Bronchial epithelial cell (primary cell): Measurements from ENCODE around the gene MALAT1. TPM values are rescaled to one million over a fixed set of nuclear protein-coding genes. Genes with fewer than 3 reads are reported as not detected.

Experiments used
- DNase-seq: peaks from one replicate; pipeline ENCODE4 v3.0.0-alpha.2; 2010; ENCODE audit warnings: low read depth
- FAIRE-seq: peaks from 2 replicates; lab custom pipeline; 2011; peaks lifted over from hg19 to GRCh38; lab: Jason Lieb, UNC
- H3K27me3 ChIP-seq: 2 replicates; pipeline ENCODE4 v1.5.1; 2011; ENCODE audit warnings: low read length; ENCODE audit not compliant: control insufficient read depth, insufficient read depth
- H3K36me3 ChIP-seq: 2 replicates; pipeline ENCODE4 v1.5.1; 2011; ENCODE audit warnings: low read length; ENCODE audit not compliant: control insufficient read depth, insufficient read depth
- H3K4me3 ChIP-seq: 2 replicates; pipeline ENCODE4 v1.5.1; 2011; ENCODE audit warnings: mild to moderate bottlenecking, low read depth, low read length, control low read depth
- CTCF ChIP-seq: IDR thresholded peaks from 2 replicates; pipeline ENCODE4 v1.5.1; 2011; ENCODE audit warnings: mild to moderate bottlenecking, moderate library complexity, low read length, control low read depth, inconsistent platforms; ENCODE audit not compliant: insufficient read depth, severe bottlenecking
- total RNA-seq: library from RNA; depleted of rRNA; stranded (reverse); fragments of >200 nt; gene quantifications from 2 replicates; pipeline ENCODE4 v1.2.1, GENCODE V29; 2014

The MALAT1 gene
- total RNA-seq, 1 donor from 2014 or later = 11,095 TPM

DNA sequence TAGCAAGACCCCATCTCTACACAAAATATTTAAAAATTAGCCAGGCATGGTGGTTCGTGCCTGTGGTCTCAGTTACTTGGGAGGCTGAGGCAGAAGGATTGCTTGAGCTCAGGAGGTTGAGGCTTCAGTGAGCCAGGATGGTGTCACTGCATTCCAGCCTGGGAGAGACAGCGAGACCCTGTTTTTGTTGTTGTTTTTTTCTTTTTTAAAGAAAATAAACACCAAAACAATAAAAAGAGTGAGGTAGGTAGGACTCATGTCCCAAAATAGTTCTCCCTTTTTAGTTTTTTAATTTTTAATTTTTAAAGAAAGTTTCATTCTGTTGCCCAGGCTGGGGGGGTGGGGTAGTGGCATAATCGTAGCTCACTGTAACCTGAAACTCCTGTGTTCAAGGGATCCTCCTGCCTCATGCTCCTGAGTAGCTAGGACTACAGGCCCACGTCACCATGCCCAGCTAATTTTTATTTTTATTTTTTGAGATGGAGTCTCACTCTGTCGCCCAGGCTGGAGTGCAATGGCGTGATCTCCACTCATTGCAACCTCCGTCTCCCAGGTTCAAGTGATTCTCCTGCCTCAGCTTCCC lies 25.5 kb upstream of the MALAT1 start:
- Histone ChIP-seq H3K27me3 (no peaks in the 10 kb centered on the region), H3K36me3 (no peaks in the 10 kb centered on the region), H3K4me3 (no peak overlapping the region)
- DNase-seq = no peak
- FAIRE-seq = no peak
- no peak for TF ChIP-seq CTCF

DNA sequence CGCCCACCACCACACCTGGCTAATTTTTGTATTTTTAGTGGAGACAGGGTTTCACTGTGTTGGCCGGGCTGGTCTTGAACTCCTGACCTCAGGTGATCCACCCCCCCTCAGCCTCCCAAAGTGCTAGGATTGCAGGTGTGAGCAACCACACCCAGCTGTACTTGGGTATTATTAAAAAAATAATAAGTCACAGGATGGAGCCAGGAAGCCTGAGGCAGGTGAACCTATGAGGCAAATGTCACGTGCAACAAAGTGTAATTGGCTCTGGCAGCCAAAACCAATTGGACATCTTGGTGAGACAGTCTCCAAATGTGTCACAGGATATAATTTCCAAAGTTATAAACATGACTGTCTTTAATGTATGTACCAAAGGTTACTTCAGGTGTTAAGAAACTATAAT lies 24.0 kb upstream of the MALAT1 start:
- no peak for DNase-seq
- no peak for TF ChIP-seq CTCF
- Histone ChIP-seq H3K4me3 (no peak overlapping the region), H3K36me3 (no peaks in the 10 kb centered on the region), H3K27me3 (no peaks in the 10 kb centered on the region)
- no peak for FAIRE-seq

GRCh38 chr11:65476632-65477148 lies 22.2 kb upstream of the MALAT1 start:
- peak overlapping the region; percentile 75 for H3K4me3 ChIP-seq
- no peaks in the 10 kb centered on the region for H3K27me3 ChIP-seq
- DNase-seq = no peak
- no peaks in the 10 kb centered on the region for H3K36me3 ChIP-seq
- TF ChIP-seq CTCF = no peak
- FAIRE-seq = no peak

- DNase-seq (peak; percentile 85), FAIRE-seq (no peak)
- no peaks in the 10 kb centered on the region for H3K36me3 ChIP-seq
These were observed 21.5 kb upstream of the MALAT1 start for GRCh38 chr11:65477149-65477965.

DNA sequence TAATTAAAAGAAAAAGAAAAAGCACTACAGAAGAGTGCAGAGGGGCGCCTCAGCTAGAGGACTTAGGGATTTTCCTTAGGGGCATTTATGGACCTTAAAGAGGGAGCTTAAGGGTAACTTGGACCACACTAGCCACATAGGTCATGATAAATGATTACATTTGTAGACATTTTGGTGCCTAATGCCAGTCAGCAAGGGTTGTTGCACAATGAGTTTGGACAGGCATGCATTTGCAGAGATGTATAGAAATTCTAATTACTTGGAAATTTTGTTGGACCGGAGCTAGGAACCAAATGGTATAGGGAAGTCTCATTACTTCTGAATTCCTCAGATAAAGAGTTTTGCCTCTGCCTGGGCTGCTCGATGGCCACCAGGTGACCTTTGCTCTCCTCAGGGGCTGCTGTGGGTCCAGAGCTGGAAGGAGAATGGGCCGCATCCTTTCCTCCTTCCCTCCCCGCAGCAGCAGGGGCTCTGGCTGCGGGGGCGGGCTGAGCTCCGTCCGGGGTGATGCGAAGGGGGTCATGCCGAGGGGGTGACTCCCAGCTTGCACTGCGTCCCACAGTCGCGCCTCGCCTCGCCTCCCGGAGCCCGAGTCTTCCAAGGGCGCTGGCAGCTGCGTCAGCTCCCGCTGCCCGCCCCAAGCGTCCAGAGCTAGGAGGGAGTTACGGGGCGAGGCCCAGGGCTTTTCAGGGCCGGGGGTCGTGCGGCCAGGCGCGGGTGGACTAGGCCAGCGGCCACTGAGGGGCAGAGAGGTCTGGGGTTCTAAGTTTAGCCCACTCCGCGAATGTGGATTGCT lies 20.3 kb upstream of the MALAT1 start:
- H3K27me3 ChIP-seq = no peaks in the 10 kb centered on the region
- no peak for FAIRE-seq
- no peak overlapping the region for H3K4me3 ChIP-seq
- DNase-seq = no peak
- H3K36me3 ChIP-seq = no peaks in the 10 kb centered on the region
- TF ChIP-seq CTCF = no peak

More at GRCh38 chr11:65477149-65477965, 21.5 kb upstream of the MALAT1 start:
- Histone ChIP-seq H3K27me3 (no peaks in the 10 kb centered on the region), H3K4me3 (peak overlapping the region; percentile 75)
- TF ChIP-seq CTCF = no peak
